Measurements from ENCODE around the gene IL21R.
"Not testable (repeated sequence)": the region's sequence is repeated elsewhere in the genome, so short reads cannot be mapped to it uniquely, and the experiment has no call there.

Gene IL21R

DNA sequence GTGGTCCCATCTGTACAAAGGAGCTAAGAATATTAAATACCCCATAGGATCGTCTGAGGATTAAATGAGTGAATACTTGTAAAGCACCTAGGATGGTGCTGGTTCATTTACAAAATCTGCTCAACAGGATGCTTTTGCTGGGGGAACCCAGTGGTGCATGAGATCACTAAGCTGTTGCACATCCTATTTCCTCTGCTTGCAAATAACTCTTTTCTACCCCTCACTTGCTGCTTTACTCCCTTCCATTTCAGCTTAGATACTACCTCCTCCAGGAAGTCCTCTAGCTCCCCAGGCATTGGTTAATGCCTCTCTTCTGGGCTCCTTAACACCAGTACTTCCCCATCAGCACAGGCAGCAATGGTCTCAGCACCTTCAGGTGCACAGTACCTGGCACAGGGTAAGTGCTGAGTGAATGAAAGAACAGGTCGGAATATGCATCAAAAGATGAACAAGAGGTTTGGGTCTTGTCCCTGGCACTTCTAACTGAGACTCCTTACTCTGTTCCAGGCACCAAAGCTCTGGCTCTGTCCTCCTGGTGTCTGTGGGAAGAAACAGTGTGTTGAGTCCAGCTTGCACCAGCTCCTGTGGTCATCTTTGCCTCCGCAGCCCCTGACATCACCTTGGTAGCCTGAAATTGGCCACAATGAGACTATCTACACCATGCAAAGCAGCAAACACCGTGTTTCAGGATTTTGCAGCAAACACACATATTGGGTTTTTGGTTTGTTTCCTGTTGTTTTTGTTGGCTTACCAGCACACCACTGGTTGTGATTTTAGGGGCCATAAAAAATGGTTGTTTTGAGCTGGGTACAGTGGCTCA lies 24.1 kb upstream of the IL21R start:
- DNase-seq = no peak

DNA sequence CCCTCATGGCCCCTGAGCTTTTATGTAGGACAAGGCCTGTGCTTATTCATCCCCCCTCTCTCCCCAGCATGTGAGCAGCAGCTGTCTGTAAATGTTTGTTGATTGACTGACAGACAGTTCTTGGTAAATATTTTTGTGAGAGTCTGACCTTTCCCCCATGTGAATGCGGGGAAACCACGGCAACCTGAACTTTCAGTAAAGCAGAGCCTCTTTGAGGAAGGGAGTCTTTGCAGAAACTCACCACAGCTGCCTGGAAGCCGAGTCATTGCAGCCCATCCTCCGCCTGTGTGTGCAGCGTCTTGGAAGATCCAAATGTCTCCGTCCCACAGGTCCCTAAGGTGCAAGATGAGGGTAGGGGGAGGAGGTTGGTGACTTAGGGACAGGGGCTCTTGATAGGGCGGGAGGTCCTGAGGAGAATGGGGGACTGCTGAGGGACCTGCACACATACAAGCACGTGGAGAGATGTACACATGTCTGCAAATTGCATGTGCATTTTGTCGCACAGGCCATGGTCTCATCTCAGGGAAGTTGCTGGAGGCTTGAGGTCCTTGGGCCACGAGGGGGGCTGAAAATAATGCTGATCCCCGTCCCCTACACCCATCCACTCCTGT lies 23.0 kb upstream of the IL21R start:
- DNase-seq = peak in 1 of 2 experiments; percentile 24

DNA sequence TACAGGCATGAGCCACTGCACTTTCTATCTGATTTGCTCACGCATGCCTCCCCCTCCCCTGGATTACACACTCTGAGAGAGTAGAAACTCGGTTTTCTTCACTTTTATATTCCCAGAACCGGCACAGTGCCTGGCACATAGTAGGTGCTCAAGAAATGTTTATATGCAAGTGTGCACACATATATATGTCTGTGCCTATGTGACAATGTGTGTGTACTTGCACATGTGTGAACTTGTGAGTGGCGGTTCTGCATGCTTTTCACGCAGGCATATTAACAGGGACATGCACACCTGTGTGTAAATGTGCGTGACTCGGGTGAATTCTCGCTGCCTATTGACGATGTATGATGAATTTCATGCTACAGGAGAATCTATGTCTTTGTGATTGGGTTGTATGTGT lies 22.1 kb upstream of the IL21R start:
- no peak for DNase-seq

GRCh38 chr16:27381236-27381635 lies 20.7 kb upstream of the IL21R start:
- no peak for DNase-seq

DNA sequence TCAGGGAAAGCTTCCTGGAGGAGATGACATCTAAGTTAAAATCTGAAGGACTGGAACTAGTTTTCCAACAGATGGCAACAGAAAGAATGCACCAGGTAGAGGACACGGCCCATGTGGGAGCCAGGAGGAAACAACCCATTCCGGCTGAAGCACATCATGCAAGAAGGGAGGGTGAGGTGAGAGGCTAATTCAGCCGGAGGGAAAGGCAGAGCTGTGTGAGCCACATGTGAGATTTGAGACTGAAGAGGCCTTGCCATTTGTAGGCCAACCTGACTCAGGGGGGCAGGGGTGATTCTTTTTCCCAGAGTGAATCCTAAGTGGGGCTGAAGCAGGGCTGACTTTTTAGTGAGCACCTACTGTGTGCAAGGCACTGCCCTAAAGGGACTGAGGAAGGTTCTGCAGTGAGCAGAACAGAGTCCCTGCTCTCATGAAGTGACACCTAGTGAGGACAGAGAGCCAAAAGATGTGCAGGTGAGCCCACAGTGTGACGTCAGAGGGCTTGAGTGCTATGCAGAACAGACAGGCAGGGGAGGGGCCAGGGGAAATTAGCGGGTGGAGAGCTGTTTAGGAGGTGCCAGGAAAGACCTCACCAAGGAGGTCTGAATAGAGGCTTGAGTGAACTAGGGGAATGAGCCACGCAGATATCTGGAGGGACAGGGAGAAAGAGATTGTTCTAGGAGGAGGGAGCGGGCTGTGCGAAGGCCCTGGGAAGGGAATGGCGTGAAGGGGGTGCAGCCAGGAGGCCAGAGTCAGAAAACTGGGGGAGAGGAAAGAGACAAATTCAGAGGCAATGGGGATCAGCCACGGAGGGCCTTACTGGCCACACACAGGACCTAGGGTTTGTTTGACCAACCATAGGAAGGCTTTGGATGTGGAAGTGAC lies 19.8 kb upstream of the IL21R start:
- DNase-seq = no peak

DNA sequence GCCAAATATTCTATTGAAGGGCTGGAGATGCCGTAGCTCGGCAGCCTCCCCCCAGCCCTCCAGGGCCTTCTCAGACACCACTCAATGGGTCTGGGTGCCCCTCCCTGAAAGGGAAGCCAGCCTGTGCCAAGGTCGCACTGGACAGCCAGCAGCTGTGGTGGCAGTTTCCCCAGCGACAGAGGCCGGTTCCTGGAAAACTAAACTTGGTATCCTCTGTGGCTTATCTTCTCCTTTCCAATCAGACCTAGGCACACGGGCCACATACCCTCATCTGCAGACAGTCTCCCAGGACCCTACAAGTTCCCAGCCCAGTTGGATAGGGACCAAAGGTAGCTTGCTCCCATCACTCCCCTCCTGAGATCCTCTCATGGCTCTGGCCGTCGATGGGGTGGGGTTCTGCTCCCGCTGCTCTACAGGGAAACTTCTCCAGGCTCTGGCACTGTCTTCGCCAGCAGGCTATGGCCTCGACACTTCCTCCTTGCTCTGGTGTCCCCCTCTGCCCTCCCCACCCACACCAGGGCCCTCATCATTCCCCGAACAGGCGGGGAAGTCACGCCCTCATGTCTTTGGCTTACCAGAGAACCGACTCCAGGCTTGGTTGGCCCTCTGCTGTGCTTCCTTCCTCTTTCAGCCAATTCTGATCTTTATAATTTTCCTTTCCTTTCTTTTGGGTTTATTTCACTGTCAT lies 18.3 kb upstream of the IL21R start:
- DNase-seq = no peak

GRCh38 chr16:27384425-27384824 lies 17.5 kb upstream of the IL21R start:
- DNase-seq = no peak

DNA sequence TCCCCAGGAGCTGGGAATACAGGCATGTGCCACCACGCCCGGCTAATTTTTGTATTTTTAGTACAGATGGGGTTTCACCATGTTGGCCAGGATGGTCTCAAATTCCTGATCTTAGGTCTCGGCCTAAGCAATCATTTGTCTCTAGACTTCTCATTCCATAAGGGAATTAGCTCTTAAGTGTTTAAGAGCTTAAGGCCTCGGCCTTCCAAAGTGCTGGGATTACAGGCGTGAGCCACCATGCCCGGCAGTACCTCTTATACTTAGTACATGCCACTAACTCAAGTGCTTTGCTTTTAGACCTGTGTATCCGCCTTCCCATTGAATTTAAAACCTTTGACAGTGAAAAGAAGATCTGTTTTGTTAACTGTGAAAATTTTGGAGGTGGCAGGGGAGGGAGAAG lies 16.6 kb upstream of the IL21R start:
- DNase-seq = no peak

- DNase-seq = no peak
Measured at GRCh38 chr16:27386674-27387073, 15.3 kb upstream of the IL21R start.

DNA sequence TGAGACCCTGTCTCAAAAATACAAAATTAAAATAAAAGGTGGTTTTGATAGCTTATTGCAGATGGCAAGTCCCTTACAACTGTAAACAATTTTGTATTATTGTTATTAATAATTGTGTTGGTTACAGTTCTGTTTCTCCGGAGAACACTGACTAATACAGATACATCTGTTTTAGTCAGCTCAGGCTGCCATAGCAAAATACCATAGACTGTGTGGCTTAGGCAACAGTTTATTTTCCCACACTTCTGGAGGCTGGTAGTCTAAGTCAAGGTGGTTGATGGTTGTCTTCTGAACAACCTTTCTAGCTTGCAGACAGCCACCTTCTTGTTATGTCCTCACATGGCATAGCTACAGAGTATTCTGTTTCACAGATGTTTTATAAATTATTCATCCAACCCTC lies 14.2 kb upstream of the IL21R start:
- DNase-seq = no peak

- DNase-seq = no peak
Measured at GRCh38 chr16:27389272-27389961, 12.6 kb upstream of the IL21R start.

DNA sequence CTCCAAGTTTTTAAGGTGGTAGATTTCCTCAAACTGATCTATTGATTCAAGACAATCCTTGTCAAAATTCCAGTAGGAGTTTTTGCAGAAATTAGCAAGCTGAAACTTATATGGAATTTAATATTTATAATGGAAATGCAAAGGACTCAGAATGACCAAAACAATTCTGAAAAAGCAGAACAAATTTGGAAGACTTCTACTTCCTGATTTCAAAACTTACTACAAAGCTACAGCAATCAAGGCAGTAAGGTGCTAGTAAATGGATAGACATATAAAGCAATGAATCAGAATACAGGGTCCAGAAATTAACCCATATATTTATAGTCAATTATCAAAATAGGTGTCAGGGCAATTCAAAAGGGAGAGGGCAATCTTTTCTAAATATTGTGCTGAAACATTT lies 11.8 kb upstream of the IL21R start:
- DNase-seq = no peak

- DNase-seq = no peak
Measured at GRCh38 chr16:27392671-27393070, 9.3 kb upstream of the IL21R start.

GRCh38 chr16:27394516-27394915 lies 7.5 kb upstream of the IL21R start:
- DNase-seq = no peak

GRCh38 chr16:27398341-27398893 lies 3.6 kb upstream of the IL21R start:
- not testable (repeated sequence) for DNase-seq

DNA sequence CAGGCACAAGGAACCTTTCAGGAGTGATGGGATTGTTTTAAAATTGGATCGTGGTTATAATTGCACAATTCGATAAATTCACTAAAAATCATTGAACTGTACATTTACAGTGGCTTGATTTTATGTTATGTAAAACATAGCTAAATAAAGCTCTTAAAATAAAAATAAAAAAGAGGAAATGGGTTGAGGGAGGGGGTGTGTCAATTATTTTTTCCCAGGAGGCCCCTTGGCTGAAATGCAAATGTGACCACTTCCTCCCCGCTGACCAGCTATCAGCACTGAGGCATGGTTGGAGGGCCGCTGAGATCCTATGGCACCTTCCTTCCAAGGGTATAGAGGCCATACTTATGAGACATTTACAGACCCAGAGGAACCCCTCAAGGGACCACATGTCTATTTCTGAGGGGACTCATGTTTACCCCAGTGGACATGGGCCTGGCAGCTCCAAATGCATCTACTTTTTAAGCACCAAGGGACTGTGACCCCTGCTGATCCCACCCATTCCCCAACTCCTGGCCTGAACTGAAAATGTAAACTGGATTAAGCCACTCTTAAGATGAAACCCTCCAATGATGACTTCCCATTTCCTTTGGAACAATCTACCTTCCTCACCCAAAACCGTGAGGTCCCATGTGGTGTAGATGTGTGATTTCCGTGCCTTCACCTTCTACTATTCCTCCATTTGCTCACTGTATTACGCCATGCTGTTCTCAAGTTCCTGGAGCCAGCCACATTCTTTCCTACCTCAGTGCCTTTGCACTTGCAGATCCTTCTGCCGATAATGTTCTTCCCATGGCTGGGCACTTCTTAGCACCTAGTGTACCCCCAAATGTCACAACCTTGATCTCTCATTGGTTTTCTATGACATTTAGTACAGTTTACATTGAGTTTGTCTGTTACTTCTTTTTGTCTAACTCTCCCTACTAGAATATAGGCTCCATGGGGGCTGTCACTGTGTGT lies 2.8 kb upstream of the IL21R start:
- no peak for DNase-seq

DNA sequence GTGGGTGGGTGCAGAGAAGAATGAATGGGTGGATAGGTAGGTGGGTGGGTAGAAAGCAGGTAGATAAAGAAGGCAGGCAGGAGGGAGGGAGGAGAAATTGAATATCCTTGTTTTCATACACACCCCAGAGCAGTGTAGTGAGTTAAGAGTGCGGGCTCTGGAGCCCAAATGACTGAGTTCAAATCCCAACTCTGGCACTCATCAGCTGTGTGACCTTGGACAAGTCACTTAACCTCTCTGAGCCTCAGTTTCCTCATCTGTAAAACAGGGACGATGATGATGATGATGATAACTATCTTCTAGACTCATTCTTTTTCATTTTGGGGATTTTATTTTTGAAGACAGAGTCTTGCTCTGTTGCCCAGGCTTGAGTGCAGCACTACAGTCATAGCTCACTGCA lies 2.0 kb upstream of the IL21R start:
- no peak for DNase-seq

DNA sequence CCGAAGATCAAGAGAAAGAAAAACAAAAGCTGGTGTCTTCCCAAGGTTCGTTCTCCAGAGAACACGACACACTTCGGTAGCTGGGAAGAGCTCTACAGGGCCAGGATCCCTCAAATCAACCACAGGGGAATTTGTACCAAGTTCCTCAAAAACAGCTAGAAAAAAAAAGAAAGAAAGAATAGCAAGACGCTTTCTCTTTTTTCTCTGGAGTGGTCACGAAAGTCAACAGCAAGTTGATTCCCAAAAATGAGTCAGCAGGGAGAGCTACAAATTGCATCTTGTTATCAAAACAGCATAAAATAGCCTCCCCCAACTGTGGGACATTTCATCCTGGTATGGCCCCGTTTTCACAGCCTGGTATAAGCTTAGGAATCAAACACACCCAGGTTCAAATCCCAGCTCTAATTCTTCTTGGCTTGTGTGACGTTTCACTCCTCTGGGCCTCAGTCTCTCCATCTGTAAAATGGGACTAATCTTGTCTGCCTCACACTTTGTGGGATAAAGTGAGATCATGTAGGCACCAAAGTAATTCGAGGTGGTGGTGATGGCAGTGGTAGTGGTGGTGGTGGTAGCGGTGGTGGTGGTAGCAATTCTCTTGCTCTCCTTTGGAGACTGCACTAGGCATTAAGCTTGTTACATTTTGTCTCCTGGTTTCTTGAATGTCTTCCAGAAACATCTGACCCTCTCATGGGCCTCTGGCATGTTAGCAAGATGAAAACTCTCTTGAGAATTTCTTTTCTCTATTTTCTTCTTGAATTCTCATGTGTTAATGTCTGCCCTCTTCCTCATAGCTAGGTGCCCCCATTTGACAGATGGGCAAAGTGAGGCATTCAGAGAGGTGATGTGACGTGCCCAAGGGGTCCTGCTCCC lies 988 bp upstream of the IL21R start:
- DNase-seq = no peak

- DNase-seq = no peak
Measured at GRCh38 chr16:27402569-27402963, 592 bp downstream of the IL21R start.

All from stimulated activated CD4-positive, alpha-beta T cell treated with anti-CD3 and anti-CD28 coated beads, Interleukin-4, amount 100 ng/mL, for 4 hours (primary cell).